WI38 (cell line): ENCODE measurements around the gene DGCR2.
A peak's percentile ranks its signal among the peaks of the same experiment; 100 is the strongest.
"Not testable (repeated sequence)": the region's sequence is repeated elsewhere in the genome, so short reads cannot be mapped to it uniquely, and the experiment has no call there.

Experiments used
- H3K4me3 ChIP-seq: 2 replicates; pipeline ENCODE4 v1.5.1; 2011; ENCODE audit warnings: low read depth, mild to moderate bottlenecking, control low read depth, low read length
- TF ChIP-seq, protein P1 (sequence below): IDR thresholded peaks from 2 replicates; pipeline ENCODE4 v1.5.1; 2012; ENCODE audit warnings: low read depth, mild to moderate bottlenecking, control low read depth, low read length

Gene DGCR2

DNA sequence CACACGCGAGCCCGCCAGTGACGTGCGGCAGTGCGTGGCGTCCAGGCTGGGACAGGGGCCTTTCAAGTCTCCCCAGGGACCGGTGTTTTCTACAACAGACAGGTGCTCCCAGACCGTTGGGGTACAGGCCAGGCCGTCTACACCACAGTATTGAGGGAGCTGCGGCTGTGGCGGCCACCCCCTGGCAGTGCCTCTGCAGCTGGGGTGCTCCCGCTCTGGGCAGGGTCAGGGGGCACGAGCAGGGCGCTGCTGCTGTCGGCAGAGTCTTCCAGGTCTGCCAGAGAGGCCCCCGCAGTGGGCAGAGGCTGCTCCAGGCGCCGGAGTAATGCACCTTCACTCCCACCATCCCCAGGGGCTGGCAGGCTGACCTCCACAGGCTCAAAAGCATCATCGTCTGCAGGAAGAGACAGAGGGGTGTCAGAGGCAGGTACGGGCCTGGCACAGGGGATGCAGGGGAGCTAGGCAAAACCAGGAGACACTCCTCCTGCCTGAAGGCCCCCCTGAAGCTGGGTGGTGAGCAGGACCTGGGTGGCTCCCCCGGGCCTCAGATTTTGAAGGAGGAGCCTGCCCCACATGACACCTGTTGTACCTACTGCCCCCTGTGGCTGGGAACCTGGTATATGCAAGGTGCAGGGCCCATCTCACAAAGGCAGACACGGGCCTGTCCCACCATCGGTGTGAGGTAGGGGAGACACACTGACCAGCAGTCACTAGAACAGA lies 83.3 kb downstream of the DGCR2 start:
- H3K4me3 ChIP-seq: no peak overlapping the region
- TF ChIP-seq, protein P1, sequence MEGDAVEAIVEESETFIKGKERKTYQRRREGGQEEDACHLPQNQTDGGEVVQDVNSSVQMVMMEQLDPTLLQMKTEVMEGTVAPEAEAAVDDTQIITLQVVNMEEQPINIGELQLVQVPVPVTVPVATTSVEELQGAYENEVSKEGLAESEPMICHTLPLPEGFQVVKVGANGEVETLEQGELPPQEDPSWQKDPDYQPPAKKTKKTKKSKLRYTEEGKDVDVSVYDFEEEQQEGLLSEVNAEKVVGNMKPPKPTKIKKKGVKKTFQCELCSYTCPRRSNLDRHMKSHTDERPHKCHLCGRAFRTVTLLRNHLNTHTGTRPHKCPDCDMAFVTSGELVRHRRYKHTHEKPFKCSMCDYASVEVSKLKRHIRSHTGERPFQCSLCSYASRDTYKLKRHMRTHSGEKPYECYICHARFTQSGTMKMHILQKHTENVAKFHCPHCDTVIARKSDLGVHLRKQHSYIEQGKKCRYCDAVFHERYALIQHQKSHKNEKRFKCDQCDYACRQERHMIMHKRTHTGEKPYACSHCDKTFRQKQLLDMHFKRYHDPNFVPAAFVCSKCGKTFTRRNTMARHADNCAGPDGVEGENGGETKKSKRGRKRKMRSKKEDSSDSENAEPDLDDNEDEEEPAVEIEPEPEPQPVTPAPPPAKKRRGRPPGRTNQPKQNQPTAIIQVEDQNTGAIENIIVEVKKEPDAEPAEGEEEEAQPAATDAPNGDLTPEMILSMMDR: no peak

DNA sequence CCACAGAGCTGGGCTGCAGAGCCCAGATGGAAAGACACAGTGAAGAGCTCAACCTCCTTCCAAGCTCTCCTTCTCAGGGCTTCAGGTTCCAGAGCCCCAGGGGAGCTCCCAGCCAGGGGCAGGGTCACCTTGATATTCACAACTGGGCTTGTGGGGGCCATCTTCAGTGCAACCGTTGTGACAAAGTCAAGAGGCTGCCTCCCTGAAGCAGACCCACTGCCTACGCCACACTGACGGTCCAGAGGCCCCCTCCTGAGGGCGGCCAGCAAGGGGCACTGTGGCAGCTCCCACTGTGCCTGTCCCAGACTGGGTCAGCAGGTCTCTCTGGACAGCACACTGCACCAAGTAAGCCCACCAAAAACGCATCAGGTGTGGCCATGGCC lies 84.1 kb downstream of the DGCR2 start:
- H3K4me3 ChIP-seq: no peak overlapping the region
- TF ChIP-seq, protein P1: no peak

DNA sequence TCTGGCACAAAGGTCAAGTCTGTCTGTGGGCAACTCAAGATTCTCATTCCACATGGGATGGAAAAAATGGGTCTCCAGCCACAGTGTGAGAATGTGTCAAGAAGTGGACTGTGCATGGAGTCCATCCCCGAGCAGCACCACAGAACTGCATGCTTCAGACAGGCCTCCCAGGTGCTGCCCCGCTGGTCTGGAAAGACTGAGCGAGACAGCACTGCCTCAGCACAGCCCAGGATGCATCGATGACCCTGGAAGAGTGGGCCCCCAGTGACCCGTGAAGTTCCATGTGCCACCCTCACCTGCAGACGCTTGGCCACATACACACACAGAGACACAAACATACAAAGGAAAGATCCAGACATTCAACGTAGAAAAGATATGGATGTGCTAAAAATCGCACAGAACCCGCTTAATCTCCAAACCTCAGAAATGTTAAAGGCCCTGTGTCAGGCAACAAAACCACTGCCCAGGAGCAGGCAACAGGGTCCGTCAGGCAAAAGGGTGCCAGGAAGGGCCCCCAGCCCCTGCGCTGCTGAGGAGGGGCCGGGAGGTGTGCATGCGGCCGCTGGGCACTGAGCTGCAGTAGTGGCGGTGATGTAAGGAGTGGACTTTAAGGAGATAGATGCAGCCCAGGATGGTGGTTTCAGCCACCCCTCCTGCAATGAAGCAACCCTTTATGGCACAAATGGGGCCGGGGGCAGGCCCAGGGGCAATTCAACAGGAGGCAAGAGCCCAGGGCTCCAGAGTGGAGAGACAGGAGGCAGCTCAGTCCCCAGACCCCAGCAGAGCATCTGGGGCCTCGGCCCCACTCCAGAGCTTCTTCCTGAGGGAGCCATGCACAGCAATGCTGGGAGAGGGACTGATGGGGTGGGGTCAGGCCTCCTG lies 84.7 kb downstream of the DGCR2 start:
- TF ChIP-seq, protein P1: no peak

DNA sequence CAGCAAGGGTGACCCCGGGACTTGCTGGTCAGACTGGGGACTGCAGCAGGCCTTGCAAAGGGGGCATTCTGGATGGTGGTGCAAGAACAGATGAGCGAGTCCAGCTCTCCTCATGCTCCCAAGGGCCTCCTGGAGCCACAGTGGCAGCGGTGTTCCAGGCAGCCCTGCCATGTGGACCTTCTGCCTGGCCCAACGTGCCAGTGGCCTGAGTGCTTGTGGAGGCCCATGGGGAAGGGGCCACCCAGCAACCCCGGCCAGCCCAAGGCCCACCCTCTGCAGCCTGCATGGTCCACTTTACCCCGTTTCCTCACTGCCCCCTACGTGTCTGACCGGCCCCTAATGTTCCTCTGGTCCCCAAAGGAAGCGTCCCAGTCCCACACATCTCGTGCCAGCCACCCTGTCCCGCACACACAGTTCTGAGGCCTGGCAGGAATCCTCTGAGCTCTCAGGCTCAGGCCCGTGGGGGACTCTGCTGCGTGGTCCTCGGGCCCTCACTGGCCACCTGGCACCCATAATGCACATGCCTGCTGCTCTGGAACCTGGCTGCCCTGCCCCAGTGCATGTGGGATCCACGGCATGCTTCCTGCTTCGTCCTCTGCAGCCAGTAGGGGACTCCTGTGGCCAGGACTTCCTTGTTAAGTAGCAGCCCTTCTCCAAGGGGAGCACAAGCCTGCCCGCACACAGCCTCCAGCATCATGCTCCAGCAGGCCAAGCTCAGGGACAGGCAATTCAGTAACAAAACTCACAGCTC lies 85.5 kb downstream of the DGCR2 start:
- TF ChIP-seq, protein P1: no peak
- H3K4me3 ChIP-seq: no peak overlapping the region

More for the DNA sequence above, 84.7 kb downstream of the DGCR2 start:
- no peak overlapping the region for H3K4me3 ChIP-seq

DNA sequence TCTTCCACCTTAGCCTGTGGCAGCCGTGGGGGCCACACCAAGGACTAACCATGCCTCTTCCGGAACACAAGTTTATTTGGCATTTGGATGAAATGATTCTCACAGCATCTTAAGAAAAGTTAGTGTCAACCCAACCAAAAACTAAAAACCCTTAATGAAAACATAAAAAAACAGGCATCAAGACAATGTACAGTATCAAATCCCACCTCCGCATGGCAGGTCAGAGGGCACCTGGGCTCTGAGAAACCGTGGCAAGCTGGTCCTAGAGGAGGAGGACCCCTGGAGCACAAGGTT lies 86.0 kb downstream of the DGCR2 start:
- TF ChIP-seq, protein P1: no peak
- no peak overlapping the region for H3K4me3 ChIP-seq

DNA sequence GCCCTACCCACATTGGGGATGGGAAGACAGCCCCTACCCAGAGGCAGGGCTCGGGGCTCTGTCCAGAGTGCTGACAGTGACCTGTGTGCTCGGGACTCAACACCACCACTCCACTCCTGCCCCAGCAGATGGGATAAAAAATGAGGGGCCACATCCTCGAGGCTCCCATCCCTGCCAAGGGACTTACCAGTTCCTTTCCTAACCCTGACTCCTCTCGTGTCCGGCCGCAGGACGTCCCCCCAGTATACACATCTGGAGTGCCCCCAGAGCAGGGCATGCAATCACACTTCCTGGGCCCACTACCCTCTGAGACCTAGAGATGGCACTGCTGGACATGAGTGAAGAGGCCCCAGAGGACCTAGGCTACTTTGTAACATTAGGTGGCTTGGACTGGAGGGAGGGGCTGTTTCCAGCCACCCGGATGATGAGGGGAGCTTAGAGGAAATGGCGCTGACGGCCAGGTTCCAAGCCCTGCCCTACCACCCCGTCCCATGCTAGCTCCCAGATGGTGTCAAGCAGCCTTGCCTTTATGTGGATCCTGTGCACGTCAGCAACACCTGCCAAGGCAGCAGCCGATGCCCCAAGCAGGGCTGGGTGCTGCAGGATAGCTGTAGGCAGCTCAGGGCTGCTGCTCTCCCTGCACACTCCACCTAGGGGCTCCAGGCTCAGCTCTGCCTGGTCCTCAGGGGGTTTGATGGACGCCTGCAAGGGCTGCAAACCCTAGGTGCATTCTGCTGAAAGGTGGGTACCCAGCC lies 86.6 kb downstream of the DGCR2 start:
- H3K4me3 ChIP-seq: no peak overlapping the region
- TF ChIP-seq, protein P1: 0 out of 2 replicates have a peak, but pooled peaks have one; percentile 8

DNA sequence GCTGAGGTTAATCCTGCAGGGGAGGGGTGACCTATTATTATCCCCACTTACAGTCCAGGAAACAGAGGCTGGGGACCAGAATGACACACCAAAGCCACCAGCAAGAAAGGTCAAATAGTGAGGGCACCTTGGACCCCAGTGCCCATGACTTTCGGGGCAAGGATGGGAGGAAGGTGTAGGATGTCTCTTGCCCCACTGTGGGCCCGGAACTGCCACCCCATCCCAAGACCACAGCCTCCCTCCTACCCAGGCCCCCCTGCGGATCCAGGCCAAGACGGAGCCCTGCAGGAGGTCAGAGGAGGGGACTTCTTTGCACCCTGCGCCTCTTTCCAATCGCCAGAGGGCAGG lies 87.1 kb downstream of the DGCR2 start:
- not testable (repeated sequence) for H3K4me3 ChIP-seq

DNA sequence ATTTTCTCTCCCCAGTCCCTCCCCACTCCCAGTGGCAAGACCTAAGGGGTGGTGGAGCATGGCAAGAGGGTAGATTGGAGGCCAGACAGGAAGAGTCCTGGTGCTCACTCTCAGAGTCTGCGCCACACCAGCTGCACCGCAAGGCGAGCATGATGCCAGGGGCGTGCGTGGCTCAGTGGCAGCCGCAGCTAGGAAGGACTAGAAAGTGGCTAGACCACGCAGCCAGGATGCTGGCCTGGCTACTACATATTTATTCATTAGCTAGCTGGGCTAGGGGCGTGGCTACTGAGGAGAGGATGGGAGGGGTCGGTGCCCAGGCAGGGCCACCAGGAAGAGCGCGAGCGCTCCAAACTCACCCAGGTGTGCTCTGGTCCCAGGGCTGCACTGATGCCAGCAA lies 87.5 kb downstream of the DGCR2 start:
- H3K4me3 ChIP-seq: not testable (repeated sequence)

DNA sequence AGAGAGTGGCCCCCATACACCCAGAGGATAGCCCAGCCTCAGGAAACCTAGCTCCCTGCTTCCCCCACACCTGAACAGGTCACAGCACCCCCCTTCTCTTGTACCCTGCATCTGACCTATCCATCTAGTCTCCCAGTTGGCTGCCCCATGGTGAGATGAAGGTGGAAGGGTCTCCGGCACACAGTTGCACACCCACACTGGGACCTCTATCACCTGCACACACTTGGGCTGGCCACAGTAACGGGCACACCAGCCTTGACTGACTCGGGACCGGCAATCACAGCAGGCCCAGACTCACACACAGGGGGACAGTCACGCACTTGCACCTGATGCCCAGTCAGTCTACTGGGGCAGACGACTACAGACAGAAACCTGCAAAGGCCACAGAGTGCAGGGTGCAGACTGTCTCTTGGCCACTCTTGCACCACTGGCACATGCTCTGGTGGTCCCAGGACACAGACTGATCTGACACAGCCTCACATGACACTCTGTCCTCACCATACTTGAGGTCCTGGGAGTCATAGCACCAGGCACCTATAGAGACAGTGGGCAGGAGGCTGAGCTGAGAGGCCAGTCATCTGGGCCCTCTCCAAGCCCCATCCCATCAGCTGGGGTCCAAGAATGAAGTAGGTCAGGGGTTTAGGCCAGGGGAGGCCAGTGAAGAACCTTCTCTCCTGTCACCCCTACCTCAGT lies 88.0 kb downstream of the DGCR2 start:
- H3K4me3 ChIP-seq: not testable (repeated sequence)

DNA sequence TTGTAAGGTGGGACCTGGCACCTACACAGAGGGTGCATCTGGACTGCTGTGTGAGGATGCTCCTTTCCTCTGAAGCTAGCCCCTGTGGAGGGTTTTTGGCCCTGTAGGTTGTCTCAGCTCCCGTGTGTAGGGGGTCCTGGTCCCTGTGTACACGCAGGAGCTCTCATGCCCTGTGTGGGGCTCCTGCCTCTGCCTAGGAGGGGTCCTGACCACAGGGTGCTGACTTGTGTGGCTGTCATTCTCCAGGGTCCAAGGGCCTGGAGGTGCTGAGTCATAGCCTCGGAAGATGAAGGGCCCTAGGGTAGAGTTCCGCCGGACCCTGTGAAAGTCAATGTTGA lies 88.7 kb downstream of the DGCR2 start:
- H3K4me3 ChIP-seq: not testable (repeated sequence)
